Erythroblast (primary cell): ENCODE data around the gene SLC25A45.

Experiments
- GATA1 ChIP-seq: IDR thresholded peaks from 2 replicates; pipeline ENCODE4 v1.6.1; 2011; ENCODE audit warnings: low read depth, mild to moderate bottlenecking, control low read depth, low read length, moderate library complexity
- POLR2A ChIP-seq: IDR thresholded peaks from 2 replicates; pipeline ENCODE4 v1.6.1; 2011; ENCODE audit warnings: mild to moderate bottlenecking, low read length

- TF ChIP-seq POLR2A (peak; percentile 85), GATA1 (no peak)
Observed at GRCh38 chr11:65429724-65430405, 47.4 kb upstream of the SLC25A45 start.
